HEK293 (cell line): Measurements from ENCODE around the gene MEX3C.

Experiments
- CTCF ChIP-seq: fragments of 450-650 bp; formaldehyde crosslinking; IDR thresholded peaks from 2 replicates; pipeline ENCODE4 v1.5.1; 2016; ENCODE audit warnings: missing biosample characterization, missing genetic modification characterization
- EGR2 ChIP-seq: fragments of 450-650 bp; formaldehyde crosslinking; IDR thresholded peaks from 2 replicates; pipeline ENCODE4 v1.5.1; 2016; ENCODE audit warnings: low read depth, missing biosample characterization, missing genetic modification characterization
- GLIS1 ChIP-seq: fragments of 450-650 bp; formaldehyde crosslinking; IDR thresholded peaks from 2 replicates; pipeline ENCODE4 v1.5.1; 2016; ENCODE audit warnings: missing biosample characterization, missing genetic modification characterization
- HIC1 ChIP-seq: fragments of 450-650 bp; formaldehyde crosslinking; IDR thresholded peaks from 2 replicates; pipeline ENCODE4 v1.5.1; 2016; ENCODE audit warnings: missing biosample characterization, missing genetic modification characterization
- HOXC10 ChIP-seq: sonication (generic); formaldehyde crosslinking; IDR thresholded peaks from 2 replicates; pipeline ENCODE4 v1.8.1; 2023; ENCODE audit warnings: mild to moderate bottlenecking, missing genetic modification reagents
- PRDM2 ChIP-seq: fragments of 450-650 bp; formaldehyde crosslinking; IDR thresholded peaks from 2 replicates; pipeline ENCODE4 v1.5.1; 2016; ENCODE audit warnings: missing biosample characterization, missing genetic modification characterization, borderline replicate concordance
- PRDM4 ChIP-seq: fragments of 450-650 bp; formaldehyde crosslinking; IDR thresholded peaks from 2 replicates; pipeline ENCODE4 v1.5.1; 2017; ENCODE audit warnings: missing biosample characterization, missing genetic modification characterization
- PRDM6 ChIP-seq: fragments of 450-650 bp; formaldehyde crosslinking; IDR thresholded peaks from 2 replicates; pipeline ENCODE4 v1.5.1; 2017; ENCODE audit warnings: missing biosample characterization, missing genetic modification characterization
- SP2 ChIP-seq: fragments of 450-650 bp; formaldehyde crosslinking; IDR thresholded peaks from 2 replicates; pipeline ENCODE4 v1.5.1; 2016; ENCODE audit warnings: missing biosample characterization, missing genetic modification characterization
- SP3 ChIP-seq: fragments of 450-650 bp; formaldehyde crosslinking; IDR thresholded peaks from 2 replicates; pipeline ENCODE4 v1.5.1; 2016; ENCODE audit warnings: missing biosample characterization, missing genetic modification characterization
- ZFP69B ChIP-seq: fragments of 450-650 bp; formaldehyde crosslinking; IDR thresholded peaks from 2 replicates; pipeline ENCODE4 v1.5.1; 2016; ENCODE audit warnings: missing biosample characterization, missing genetic modification characterization
- ZNF221 ChIP-seq: fragments of 450-650 bp; formaldehyde crosslinking; IDR thresholded peaks from 2 replicates; pipeline ENCODE4 v1.5.1; 2017; ENCODE audit warnings: missing biosample characterization, missing genetic modification characterization, borderline replicate concordance
- ZNF239 ChIP-seq: fragments of 450-650 bp; formaldehyde crosslinking; IDR thresholded peaks from 2 replicates; pipeline ENCODE4 v1.5.1; 2016; ENCODE audit warnings: missing biosample characterization, missing genetic modification characterization
- ZNF24 ChIP-seq: fragments of 450-650 bp; formaldehyde crosslinking; IDR thresholded peaks from 2 replicates; pipeline ENCODE4 v1.5.1; 2016; ENCODE audit warnings: missing biosample characterization, missing genetic modification characterization
- ZNF292 ChIP-seq: fragments of 450-650 bp; formaldehyde crosslinking; IDR thresholded peaks from 2 replicates; pipeline ENCODE4 v1.5.1; 2016; ENCODE audit warnings: low read depth, missing biosample characterization, missing genetic modification characterization, borderline replicate concordance
- ZNF350 ChIP-seq: fragments of 450-650 bp; formaldehyde crosslinking; IDR thresholded peaks from 2 replicates; pipeline ENCODE4 v1.5.0; 2017; ENCODE audit warnings: missing biosample characterization, mild to moderate bottlenecking, missing genetic modification characterization
- ZNF518A ChIP-seq: fragments of 450-650 bp; formaldehyde crosslinking; conservative IDR thresholded peaks from 2 replicates; pipeline ENCODE4 v1.5.1; 2016; ENCODE audit warnings: low read depth, missing biosample characterization, missing genetic modification characterization
- ZNF544 ChIP-seq: fragments of 450-650 bp; formaldehyde crosslinking; IDR thresholded peaks from 2 replicates; pipeline ENCODE4 v1.5.0; 2017; ENCODE audit warnings: missing biosample characterization, missing genetic modification characterization
- ZNF555 ChIP-seq: fragments of 450-650 bp; formaldehyde crosslinking; conservative IDR thresholded peaks from 2 replicates; pipeline ENCODE4 v1.5.1; 2017; ENCODE audit warnings: missing biosample characterization, mild to moderate bottlenecking, missing genetic modification characterization, inconsistent platforms
- ZNF701 ChIP-seq: fragments of 450-650 bp; formaldehyde crosslinking; IDR thresholded peaks from 2 replicates; pipeline ENCODE4 v1.5.1; 2016; ENCODE audit warnings: missing biosample characterization, missing genetic modification characterization
- ZXDB ChIP-seq: fragments of 450-650 bp; formaldehyde crosslinking; IDR thresholded peaks from 2 replicates; pipeline ENCODE4 v1.5.1; 2016; ENCODE audit warnings: missing biosample characterization, missing genetic modification characterization

The MEX3C gene

GRCh38 chr18:51236225-51236624 lies 38.7 kb upstream of the MEX3C start (continued):
- TF ChIP-seq PRDM2 (no peak), CTCF (tag by site-specific recombination) (no peak), SP3 (tag by site-specific recombination) (no peak), ZFP69B (tag by site-specific recombination) (no peak), ZNF350 (tag by site-specific recombination) (no peak), ZNF544 (tag by site-specific recombination) (no peak), PRDM4 (no peak), EGR2 (tag by site-specific recombination) (no peak), HIC1 (tag by site-specific recombination) (peak; percentile 24; the same call in 1 of the 2 replicates), ZNF239 (tag by site-specific recombination) (no peak), SP2 (tag by site-specific recombination) (no peak), ZNF24 (no peak), HOXC10 (CRISPR knock-in tag) (no peak), ZNF292 (tag by site-specific recombination) (no peak), ZNF701 (no peak), ZNF221 (tag by site-specific recombination) (no peak), ZNF518A (tag by site-specific recombination) (peak; percentile 37; the same call in 1 of the 2 replicates), ZXDB (tag by site-specific recombination) (peak; percentile 34), PRDM6 (tag by site-specific recombination) (peak; percentile 28; the same call in 1 of the 2 replicates), GLIS1 (tag by site-specific recombination) (peak; percentile 56), ZNF555 (no peak)
